Activated B cell treated with CpG ODN at 0.5 μM for 24 hours (primary cell): ENCODE measurements around the gene ZSCAN22. TPM values are rescaled to one million over a fixed set of nuclear protein-coding genes. Genes with fewer than 3 reads are reported as not detected.
A peak's percentile ranks its signal among the peaks of the same experiment; 100 is the strongest.

ENCODE experiments used
- ATAC-seq: fragments of 200-7000 bp; cut with Tn5 transposase; one replicate; pipeline ENCODE4 v1.10.0; 2021; ENCODE audit warnings: low read depth, mild to moderate bottlenecking, moderate library complexity
- CTCF ChIA-PET: fragments of 350-600 bp; sonication (Branson Sonifier 250); formaldehyde crosslinking; loops from one replicate; lab custom pipeline; 2021; ENCODE audit warnings: antibody characterized with exemption; lab: Charles Lee
- POLR2A ChIA-PET: fragments of 350-600 bp; sonication (Branson Sonifier 250); formaldehyde crosslinking; loops from one replicate; lab custom pipeline; 2021; ENCODE audit warnings: antibody characterized with exemption; lab: Charles Lee
- DNase-seq: peaks from one replicate; pipeline ENCODE4 v3.0.0; 2022
- H3K27ac Mint-ChIP-seq: one replicate; pipeline ENCODE4 v1.8.0; 2020; ENCODE audit warnings: mixed read lengths
- H3K27me3 Mint-ChIP-seq: one replicate; pipeline ENCODE4 v1.8.0; 2021; ENCODE audit warnings: mixed read lengths
- H3K36me3 Mint-ChIP-seq: one replicate; pipeline ENCODE4 v1.8.0; 2021; ENCODE audit warnings: low read depth, mixed read lengths
- H3K4me1 Mint-ChIP-seq: one replicate; pipeline ENCODE4 v1.8.0; 2021; ENCODE audit warnings: mixed read lengths
- H3K4me3 Mint-ChIP-seq: one replicate; pipeline ENCODE4 v1.8.0; 2020; ENCODE audit warnings: mild to moderate bottlenecking, mixed read lengths
- H3K9me3 Mint-ChIP-seq: one replicate; pipeline ENCODE4 v1.8.0; 2020; ENCODE audit warnings: mixed read lengths
- intact Hi-C: fragments of 100-400 bp; cut with micrococcal nuclease; formaldehyde crosslinking; loops from one replicate; pipeline ENCODE4 v1.15.1; 2024
- total RNA-seq: library from RNA; stranded (reverse); gene quantifications from 2 replicates; pipeline ENCODE4 v1.2.3, GENCODE V29; 2022
- TF ChIP-seq, protein P1 (sequence below): fragments of 200-600 bp; IDR thresholded peaks from one replicate; pipeline ENCODE4 v1.8.0; 2022; ENCODE audit warnings: antibody characterized with exemption, mild to moderate bottlenecking

ZSCAN22 gene
- total RNA-seq, 1 donor from 2014 or later = 4.7 TPM

DNA sequence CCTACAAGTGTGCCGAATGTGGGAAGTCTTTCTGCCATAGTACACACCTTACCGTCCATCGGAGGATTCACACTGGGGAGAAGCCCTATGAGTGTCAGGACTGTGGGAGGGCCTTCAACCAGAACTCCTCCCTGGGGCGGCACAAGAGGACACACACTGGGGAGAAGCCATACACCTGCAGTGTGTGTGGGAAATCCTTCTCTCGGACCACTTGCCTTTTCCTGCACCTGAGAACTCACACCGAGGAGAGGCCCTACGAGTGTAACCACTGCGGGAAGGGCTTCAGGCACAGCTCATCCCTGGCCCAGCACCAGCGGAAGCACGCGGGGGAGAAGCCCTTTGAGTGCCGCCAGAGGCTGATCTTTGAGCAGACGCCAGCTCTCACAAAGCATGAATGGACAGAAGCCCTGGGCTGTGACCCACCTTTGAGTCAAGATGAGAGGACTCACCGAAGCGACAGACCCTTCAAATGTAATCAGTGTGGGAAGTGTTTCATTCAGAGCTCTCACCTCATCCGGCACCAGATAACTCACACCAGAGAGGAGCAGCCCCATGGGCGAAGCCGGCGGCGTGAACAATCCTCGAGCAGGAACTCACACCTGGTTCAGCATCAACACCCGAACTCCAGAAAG, 31.9 kb upstream of the ZSCAN22 start:
- no peak for ATAC-seq
- no peaks in the 10 kb centered on the region for H3K4me1 Mint-ChIP-seq
- intact Hi-C loops = no loop called here
- H3K27me3 Mint-ChIP-seq = no peaks in the 10 kb centered on the region
- H3K9me3 Mint-ChIP-seq = peaks cover 21% of the 10 kb centered on the region
- ChIA-PET CTCF (no interaction called here), POLR2A (interaction anchor here (0.6 kb wide), 1 partner anchor 166 kb away, joined by 5 read pairs; no protein-coding TSS in a partner anchor)
- no peak overlapping the region for H3K4me3 Mint-ChIP-seq
- TF ChIP-seq, protein P1, sequence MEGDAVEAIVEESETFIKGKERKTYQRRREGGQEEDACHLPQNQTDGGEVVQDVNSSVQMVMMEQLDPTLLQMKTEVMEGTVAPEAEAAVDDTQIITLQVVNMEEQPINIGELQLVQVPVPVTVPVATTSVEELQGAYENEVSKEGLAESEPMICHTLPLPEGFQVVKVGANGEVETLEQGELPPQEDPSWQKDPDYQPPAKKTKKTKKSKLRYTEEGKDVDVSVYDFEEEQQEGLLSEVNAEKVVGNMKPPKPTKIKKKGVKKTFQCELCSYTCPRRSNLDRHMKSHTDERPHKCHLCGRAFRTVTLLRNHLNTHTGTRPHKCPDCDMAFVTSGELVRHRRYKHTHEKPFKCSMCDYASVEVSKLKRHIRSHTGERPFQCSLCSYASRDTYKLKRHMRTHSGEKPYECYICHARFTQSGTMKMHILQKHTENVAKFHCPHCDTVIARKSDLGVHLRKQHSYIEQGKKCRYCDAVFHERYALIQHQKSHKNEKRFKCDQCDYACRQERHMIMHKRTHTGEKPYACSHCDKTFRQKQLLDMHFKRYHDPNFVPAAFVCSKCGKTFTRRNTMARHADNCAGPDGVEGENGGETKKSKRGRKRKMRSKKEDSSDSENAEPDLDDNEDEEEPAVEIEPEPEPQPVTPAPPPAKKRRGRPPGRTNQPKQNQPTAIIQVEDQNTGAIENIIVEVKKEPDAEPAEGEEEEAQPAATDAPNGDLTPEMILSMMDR = no peak
- no peak overlapping the region for H3K27ac Mint-ChIP-seq
- peaks cover 68% of the 10 kb centered on the region for H3K36me3 Mint-ChIP-seq
- DNase-seq = no peak

DNA sequence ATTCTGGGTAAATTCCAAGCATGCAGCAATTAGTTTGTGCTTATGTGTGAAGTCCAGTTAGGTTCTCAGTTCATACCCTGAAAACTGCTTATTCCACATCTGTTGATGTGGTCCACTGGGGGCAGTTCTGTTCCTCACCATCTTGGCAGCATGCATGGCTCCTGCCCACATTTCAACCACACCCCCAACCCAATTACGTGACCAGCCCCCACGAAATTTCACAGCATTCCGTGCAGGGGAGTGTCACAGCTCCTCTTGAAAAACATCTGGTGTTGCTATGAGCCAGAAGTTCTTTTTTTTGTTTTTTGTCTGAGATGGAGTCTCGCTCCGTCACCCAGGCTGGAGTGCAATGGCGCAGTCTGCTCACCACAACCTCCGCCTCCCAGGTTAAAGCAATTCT, 30.7 kb upstream of the ZSCAN22 start:
- no peaks in the 10 kb centered on the region for H3K27me3 Mint-ChIP-seq
- intact Hi-C loops = no loop called here
- peaks cover 20% of the 10 kb centered on the region for H3K9me3 Mint-ChIP-seq
- H3K27ac Mint-ChIP-seq = no peak overlapping the region
- ChIA-PET CTCF (no interaction called here), POLR2A (no interaction called here)
- TF ChIP-seq, protein P1 = no peak
- H3K4me1 Mint-ChIP-seq = no peaks in the 10 kb centered on the region
- H3K36me3 Mint-ChIP-seq = peaks cover 74% of the 10 kb centered on the region
- H3K4me3 Mint-ChIP-seq = no peak overlapping the region
- ATAC-seq (no peak), DNase-seq (no peak)

DNA sequence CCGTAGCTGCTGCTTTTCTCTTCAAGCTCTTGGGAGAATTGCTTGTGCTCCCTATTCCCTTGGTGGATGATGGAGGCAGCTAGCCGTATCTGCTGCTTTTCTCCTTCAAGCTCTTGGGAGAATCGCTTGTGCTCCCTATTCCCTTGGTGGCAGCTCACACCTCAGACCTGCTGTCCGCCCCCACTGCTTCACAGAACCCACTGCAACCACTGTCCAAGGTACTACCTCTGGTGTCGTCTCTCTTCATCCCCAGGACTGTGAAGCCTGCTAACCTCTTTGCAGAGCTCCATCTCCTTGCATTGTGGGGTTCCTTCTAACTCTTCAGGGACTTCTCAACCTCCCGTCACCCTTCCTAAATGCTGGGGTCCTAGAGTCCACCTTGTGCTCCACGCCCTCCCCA, 26.2 kb upstream of the ZSCAN22 start:
- intact Hi-C loops = loop anchor here (10.0 kb wide), 1 partner anchor 296 kb away; the partner anchor contains the start of gene ZNF606
- no peaks in the 10 kb centered on the region for H3K9me3 Mint-ChIP-seq
- TF ChIP-seq, protein P1 = no peak
- H3K27ac Mint-ChIP-seq = no peak overlapping the region
- H3K27me3 Mint-ChIP-seq = no peaks in the 10 kb centered on the region
- H3K36me3 Mint-ChIP-seq = peaks cover 38% of the 10 kb centered on the region
- H3K4me3 Mint-ChIP-seq = no peak overlapping the region
- ATAC-seq (no peak), DNase-seq (no peak)
- H3K4me1 Mint-ChIP-seq = peaks cover 14% of the 10 kb centered on the region
- ChIA-PET CTCF (no interaction called here), POLR2A (interaction anchor here (0.6 kb wide), 1 partner anchor 62 kb away, joined by 3 read pairs; the partner anchor contains the start of gene ZNF497)

DNA sequence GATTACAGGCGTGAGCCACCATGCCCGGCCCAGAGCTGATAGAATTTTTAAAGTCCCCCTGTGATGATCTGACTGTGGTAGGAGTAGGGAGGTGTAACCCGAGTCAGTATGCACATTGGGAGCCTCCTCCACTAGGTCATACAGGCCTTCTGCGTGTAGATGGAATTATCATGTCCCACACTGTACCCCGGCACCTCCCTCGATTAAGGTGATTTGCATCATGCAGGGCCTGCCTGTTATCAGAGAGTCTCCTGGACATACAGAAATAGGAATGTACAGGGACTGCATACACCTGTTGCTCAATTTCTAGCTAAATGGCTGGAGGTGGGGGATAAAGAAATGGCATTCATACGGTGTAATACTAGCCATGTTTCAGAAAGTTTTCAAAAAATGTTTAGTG, 22.5 kb upstream of the ZSCAN22 start:
- peak overlapping the region; percentile 98 for H3K27ac Mint-ChIP-seq
- no peaks in the 10 kb centered on the region for H3K27me3 Mint-ChIP-seq
- peaks cover 38% of the 10 kb centered on the region for H3K4me1 Mint-ChIP-seq
- POLR2A ChIA-PET = interaction anchor here (3.8 kb wide), 1 partner anchor 58 kb away, joined by 23 read pairs; the partner anchor contains the start of gene ZNF497
- ATAC-seq (no peak), DNase-seq (no peak)
- intact Hi-C loops = loop anchor here (10.0 kb wide), 1 partner anchor 299 kb away; the partner anchor contains the start of gene ZNF606
- peaks cover 55% of the 10 kb centered on the region for H3K36me3 Mint-ChIP-seq
- CTCF ChIA-PET = no interaction called here
- H3K4me3 Mint-ChIP-seq = peak overlapping the region; percentile 100
- TF ChIP-seq, protein P1 = no peak
- H3K9me3 Mint-ChIP-seq = no peaks in the 10 kb centered on the region

DNA sequence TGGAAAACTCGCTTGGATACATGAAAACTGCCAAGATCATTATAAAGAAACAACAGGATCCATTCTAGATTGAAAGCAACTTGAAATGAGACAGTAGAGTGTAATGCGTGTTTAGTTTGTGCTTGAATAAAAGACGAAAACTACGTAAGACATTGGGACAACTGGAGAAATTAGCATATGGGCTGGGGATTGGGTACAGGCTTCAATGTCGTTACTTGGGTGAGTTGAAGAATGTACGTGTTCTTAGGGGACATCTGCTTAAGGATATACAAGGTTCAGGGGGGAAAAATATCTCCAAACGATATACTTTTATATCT, 22.1 kb upstream of the ZSCAN22 start:
- TF ChIP-seq, protein P1 = no peak
- Mint-ChIP-seq H3K4me3 (peak overlapping the region; percentile 100), H3K27ac (peak overlapping the region; percentile 98), H3K4me1 (peaks cover 38% of the 10 kb centered on the region), H3K27me3 (no peaks in the 10 kb centered on the region), H3K9me3 (no peaks in the 10 kb centered on the region), H3K36me3 (peaks cover 58% of the 10 kb centered on the region)
- ChIA-PET POLR2A (interaction anchor here (0.7 to 3.8 kb wide), 16 partner anchors 13 to 595 kb away, joined by 3 to 23 read pairs (median 4); partner anchors contain the start of genes ZBTB45, ZNF154, ZNF274 and ZNF324B), CTCF (no interaction called here)
- intact Hi-C loops = loop anchor here (1.0 to 10.0 kb wide), 11 partner anchors 22 to 915 kb away; partner anchors contain the start of genes ZNF132, ZNF497, ZNF548 and ZNF584
- DNase-seq = no peak
- no peak for ATAC-seq
